SKM-1 treated with dmso at 0.1 percent for 144 hours (cell line): ENCODE results near the gene GUCY1A2.
"Not testable (repeated sequence)": the region's sequence is repeated elsewhere in the genome, so short reads cannot be mapped to it uniquely, and the experiment has no call there.

Source experiments
- DNase-seq: peaks from one replicate; lab custom pipeline; 2025; ENCODE audit not compliant: unreplicated experiment; lab: John Stamatoyannopoulos, UW

The GUCY1A2 gene

DNA sequence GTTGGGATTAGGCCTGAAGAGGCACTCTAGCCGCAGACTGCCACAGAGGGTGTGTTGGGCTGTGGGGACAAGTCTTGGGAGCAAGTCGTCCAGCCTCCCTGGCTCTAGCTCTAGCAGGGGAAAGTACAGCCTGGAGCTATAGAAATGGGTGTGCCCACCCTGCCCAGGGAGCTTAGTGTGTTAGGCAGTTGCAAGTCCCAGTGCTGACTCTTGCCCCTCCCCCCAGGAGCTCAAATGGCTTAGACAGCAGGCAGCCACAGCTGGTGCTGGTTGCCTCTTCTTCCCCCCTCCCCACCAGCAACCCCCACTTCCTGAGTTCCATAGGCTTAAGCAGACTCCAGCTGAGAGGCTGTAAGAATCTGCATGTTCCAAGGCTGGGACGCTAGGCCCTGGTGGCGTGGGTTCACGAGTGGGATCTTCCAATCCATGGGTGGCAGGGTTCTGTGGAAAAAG is 61.2 kb downstream of the GUCY1A2 start:
- DNase-seq: no peak

DNA sequence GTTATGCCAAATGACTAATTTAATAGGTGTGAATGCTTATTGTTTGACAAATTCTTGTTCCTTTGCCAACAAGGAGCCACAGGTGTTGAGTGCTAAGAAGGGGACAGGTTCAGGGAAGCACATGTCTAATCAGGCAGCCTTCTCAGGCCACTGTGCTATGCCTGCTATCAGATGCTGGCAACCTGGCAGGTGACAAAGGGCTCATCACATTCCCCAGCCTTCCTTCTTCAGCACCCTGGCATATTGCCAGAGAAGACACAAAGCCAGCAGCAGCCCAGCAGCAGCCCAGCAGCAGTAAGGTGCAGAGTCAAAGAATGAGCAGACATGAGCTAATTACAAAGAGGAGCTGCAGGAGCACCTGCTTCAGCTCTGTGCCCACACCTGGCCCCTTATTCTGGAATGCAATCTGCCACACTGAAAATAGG is 68.2 kb downstream of the GUCY1A2 start:
- no peak for DNase-seq

- DNase-seq: no peak
These were observed 75.2 kb downstream of the GUCY1A2 start for GRCh38 chr11:106943089-106943488.

GRCh38 chr11:106939157-106939556 is 79.1 kb downstream of the GUCY1A2 start:
- no peak for DNase-seq

GRCh38 chr11:106937111-106937510 is 81.2 kb downstream of the GUCY1A2 start:
- DNase-seq: no peak

DNA sequence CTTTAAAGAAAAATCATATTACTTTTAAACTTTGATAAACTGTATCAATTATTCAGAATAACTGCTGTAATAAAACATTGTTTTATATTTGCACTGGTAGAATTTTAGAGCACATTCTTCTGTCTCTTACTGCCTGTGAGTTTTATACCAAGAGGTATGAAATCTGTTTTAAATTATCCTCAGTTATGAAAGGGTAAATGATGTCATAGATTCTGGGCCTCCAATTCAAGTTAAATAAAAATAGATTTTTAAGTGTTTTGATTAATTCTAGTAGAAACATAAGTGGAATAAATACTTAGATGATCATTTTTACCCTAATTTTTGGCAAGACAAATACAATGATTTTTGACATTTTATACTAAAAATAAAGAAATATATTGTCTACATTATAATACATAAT is 93.0 kb downstream of the GUCY1A2 start:
- DNase-seq: no peak

DNA sequence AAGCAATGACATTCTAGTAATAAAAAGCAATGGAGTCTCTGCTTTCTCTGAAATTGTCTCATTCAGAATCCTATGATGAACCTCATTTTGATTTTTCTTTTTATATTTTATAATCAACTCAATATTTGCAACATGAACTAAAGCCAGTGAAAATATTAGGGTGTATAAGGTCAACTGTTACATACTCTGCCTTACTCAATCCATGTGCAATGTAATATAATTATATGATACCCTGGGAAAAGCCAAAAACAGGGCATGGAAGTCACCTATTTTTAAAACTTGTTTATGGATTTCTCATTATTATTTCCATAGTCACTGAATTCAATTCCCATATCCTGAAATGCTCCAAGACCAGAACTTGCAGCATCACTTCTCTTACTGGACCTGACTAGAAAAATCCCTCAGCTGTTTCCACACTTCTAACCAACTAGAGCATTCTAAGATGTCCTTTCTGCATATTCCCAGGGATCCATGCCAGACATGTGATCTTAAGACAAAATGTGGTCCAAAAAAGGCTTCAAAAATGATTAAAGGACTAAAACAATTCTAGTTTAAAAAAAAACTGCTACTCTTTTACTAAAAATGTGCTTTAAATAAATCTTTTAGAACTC is 97.3 kb downstream of the GUCY1A2 start:
- no peak for DNase-seq

DNA sequence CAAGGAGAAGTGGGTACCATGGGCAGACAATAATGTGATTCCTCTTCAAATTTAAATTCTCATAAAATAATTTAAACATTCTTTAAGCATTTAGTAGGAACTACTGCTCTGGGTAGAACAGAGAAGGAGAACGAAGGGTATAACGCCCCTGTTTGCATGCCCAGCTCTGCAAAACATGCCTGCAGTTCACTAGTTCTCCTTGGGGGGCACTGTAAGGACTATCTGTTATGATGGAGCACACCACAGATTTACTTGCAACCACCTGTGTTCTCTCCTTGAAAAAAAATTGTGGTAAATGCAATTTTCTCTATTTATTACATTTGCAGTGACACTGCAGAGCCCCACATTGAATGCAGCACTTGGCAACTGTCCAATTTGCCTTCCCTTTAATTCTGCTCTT is 100.3 kb downstream of the GUCY1A2 start:
- DNase-seq: peak; percentile 2

GRCh38 chr11:106914409-106914808 is 103.9 kb downstream of the GUCY1A2 start:
- DNase-seq: no peak

DNA sequence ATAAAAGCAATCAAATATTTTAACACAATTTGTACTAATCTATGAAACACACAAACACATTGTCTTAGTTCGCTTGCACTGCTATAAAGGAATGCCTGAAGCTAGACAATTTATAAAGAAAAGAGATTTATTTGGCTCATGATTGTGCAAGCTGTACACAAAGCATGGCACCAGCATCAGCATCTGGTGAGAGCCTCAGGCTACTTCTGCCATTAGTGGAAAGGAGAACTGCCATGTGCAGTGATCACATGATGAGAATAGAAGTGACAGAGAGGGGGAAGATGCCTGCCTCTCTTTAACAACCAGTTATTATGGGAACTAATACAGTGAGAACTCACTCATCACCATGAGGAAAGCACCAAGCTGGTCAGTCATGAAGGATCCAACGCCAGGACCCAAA is 105.1 kb downstream of the GUCY1A2 start:
- no peak for DNase-seq

- DNase-seq: no peak
These were observed 113.5 kb downstream of the GUCY1A2 start for GRCh38 chr11:106904826-106905225.

GRCh38 chr11:106889718-106890117 is 128.6 kb downstream of the GUCY1A2 start:
- no peak for DNase-seq

GRCh38 chr11:106888386-106888785 is 129.9 kb downstream of the GUCY1A2 start:
- no peak for DNase-seq

DNA sequence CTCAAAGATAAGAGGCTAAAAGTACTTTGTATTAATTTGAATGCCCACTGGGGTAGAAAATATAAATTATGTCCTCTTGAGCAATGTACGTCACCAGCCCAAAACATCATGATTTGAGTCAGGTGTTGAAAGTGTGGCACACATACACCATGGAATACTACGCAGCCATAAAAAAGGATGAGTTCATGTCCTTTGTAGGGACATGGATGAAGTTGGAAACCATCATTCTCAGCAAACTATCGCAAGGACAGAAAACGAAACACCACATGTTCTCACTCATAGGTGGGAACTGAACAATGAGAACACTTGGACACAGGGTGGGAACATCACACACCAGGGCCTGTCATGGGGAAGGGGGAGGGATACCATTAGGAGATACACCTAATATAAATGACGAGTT is 134.6 kb downstream of the GUCY1A2 start:
- DNase-seq: not testable (repeated sequence)

DNA sequence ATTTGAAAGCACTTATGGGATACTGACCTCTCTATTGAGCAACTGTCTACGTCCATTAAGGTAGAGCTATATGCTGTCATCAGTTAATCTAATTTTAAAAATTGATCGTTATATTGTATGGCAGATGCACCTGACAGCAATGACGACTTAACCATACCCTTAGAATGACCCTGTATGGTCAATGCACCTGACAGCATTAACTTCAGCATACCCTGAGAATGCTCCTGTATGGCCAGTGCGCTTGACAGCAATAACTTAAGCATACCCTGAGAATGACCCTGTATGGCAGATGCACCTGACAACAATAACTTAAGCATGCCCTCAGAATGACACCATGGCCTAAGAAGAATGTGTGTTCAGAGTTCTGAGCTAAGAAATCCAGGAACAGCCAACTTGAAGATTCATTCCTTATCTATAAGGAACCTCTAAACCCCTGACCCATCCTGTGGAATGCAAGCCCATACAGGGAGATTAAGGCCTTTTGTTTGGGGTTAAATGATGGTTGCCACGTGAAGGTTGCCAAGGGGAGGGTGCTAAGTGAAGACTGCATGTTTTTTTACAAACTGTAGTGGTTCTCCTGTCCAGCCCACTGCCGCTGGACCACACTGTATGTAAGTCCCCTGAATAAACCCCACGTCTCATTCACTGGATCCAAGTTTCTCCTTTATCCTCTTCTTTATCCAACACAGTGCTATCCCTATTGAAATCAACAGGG is 138.3 kb downstream of the GUCY1A2 start:
- DNase-seq: no peak

GRCh38 chr11:106879029-106879428 is 139.2 kb downstream of the GUCY1A2 start:
- no peak for DNase-seq

- DNase-seq: no peak
These were observed 143.3 kb downstream of the GUCY1A2 start for GRCh38 chr11:106875013-106875412.

GRCh38 chr11:106872246-106872645 is 146.0 kb downstream of the GUCY1A2 start:
- DNase-seq: no peak

GRCh38 chr11:106858200-106858599 is 160.1 kb downstream of the GUCY1A2 start:
- no peak for DNase-seq

DNA sequence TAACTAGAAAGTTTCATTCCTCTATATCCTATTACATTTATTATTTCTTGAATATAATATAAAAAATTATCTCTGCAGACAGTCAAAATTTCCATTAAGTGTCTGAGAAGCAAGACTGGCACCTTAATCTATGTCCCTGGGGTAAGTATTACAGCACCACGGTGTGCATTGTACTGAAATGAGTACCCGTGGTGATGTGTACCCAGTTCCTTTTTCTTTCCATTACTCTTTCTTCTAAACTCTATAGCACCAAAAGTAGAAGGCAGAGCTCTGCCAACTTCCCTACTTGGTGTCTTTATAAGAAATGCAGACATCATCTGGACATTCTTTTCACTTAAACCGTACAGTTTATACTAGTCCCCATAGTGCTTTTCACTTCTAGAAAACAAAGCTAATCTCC is 161.7 kb downstream of the GUCY1A2 start:
- no peak for DNase-seq

- no peak for DNase-seq
These were observed 163.8 kb downstream of the GUCY1A2 start for GRCh38 chr11:106854429-106854828.

DNA sequence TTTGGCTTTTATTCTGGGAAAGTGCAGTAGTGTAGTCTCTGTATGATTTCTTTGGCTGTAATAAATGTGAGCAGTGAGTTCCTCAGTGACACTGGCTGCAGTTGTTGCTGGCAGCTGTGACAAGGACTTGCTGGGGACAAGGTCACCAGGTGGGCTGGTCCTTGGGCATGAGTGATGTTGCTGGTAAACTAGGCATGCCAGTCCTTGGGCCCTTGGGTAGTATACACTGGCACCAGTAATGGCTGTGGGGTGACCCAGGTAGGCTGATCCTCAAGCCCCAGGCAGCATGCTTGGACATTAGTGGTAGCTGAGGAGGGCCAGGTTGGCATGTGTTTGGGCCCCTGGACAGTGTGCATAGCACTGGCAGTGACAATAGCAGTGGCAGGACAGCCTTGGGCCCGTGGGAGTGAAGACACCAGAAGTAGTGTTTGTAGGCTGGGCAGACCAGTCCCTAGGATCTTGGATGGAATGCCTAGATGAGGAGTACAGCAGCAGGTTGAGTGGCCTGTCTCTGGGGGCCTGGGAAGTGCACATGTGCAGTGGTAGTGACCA is 164.3 kb downstream of the GUCY1A2 start:
- no peak for DNase-seq
